ENCODE measurements around the gene JAG2. TPM values are rescaled to one million over a fixed set of nuclear protein-coding genes. Genes with fewer than 3 reads are reported as not detected.

JAG2 gene
- total and polyA plus RNA-seq, 8 donors, result 9.9 to 38.3 (median 11.0) TPM

GRCh38 chr14:105166571-105167302 is 1.8 kb downstream of the JAG2 start:
- no peak for FAIRE-seq
- no peaks in the 10 kb centered on the region for H3K36me3 ChIP-seq
- TF ChIP-seq CTCF (IDR thresholded peaks at IDR 0.05), result no peak
- peak overlapping the region in 2 of 4 donors; percentile 20 to 48 for H3K4me3 ChIP-seq
- H3K9me3 ChIP-seq, result no peaks in the 10 kb centered on the region
- WGBS, 2 donors, result 65 to 68% methylated on average over 22 of the region's 22 CpGs
- H3K27ac ChIP-seq, result no peak overlapping the region
- intact Hi-C loops (cut with DNase I), result loop anchor here in 1 of 3 donors (10.0 kb wide), 1 partner anchor 72 kb away; no protein-coding TSS in a partner anchor
- ATAC-seq, result no peak
- peaks cover 7 to 17% (median 13%) of the 10 kb centered on the region in 3 donors for H3K4me1 ChIP-seq
- DNase-seq, result no peak
- H3K27me3 ChIP-seq, result no peaks in the 10 kb centered on the region

DNA sequence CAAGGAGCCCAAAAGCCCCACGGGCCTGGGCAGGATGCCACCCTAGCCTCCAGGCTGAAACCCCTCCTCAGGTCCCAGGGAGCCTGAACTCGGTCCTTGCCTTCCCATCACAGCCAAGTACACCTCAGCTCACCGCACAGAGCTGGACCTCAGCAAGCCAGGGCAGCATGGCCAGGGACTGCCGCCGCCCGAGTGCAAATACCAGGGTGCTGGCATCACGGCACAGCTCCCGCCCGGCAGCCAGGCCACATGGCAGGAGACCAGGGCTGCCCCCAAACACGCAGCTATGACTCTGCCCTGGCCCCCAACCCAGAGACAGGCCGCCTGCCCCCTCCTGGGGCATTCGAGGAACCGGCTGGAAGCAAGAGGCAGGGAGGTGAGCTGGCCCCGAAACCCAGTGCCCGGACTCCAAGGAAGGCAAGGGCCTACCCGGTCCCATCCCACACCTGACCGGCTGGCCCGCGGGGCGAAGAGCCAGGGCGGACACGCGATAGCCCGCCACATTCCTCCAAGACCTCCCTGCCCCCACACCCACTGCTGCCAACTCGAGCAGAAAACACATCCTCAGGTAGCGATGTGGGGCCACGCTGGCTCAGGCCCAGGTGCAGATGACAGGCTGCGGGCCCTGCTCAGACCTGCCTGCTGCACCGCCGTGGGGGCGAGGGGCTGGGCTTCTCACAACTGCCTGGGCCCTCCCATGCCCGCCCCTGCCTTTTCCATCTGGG is 2.7 kb downstream of the JAG2 start:
- peak in 2 of 6 donors; percentile 43 to 55 for DNase-seq
- TF ChIP-seq CTCF (IDR thresholded peaks at IDR 0.05), result no peak
- intact Hi-C loops (cut with DNase I), result loop anchor here in 1 of 3 donors (10.0 kb wide), 1 partner anchor 71 kb away; no protein-coding TSS in a partner anchor
- ATAC-seq, result no peak
- FAIRE-seq, result no peak
- Histone ChIP-seq H3K4me3 (no peak overlapping the region), H3K27me3 (no peaks in the 10 kb centered on the region), H3K4me1 (peaks cover 3 to 12% (median 11%) of the 10 kb centered on the region in 3 donors), H3K9me3 (no peaks in the 10 kb centered on the region), H3K36me3 (no peaks in the 10 kb centered on the region), H3K27ac (no peak overlapping the region)
- WGBS, 2 donors, result 61 to 69% methylated on average over 32 of the region's 32 CpGs

DNA sequence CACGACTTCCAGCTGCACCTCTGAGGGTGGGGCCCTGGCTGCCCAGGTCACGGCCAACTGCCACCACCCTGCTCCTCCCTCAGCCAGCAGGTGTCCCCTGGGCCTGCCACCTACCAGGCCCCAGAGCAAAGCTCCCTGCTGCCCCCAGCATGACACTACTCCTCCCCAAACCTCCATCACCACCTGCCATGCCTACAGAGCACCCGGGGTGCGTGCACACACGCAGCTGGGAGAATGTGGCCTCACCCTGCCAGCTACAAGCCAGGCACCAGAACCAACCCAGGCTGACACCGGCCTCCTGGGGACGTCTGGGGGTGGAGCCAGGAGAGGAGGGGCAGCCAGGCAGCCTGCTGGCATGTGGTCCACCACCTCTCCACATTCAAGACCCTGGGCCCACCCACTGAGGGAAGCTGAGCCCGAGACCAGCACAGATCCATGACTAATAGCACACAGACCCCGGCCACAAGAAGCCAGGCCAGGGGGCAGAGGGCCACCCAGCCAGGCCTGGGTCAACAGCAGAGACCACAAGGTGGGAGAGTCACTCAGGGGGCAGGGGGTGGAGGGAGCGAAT is 3.4 kb downstream of the JAG2 start:
- FAIRE-seq, result no peak
- ATAC-seq, result no peak
- DNase-seq, result no peak
- Histone ChIP-seq H3K27me3 (no peaks in the 10 kb centered on the region), H3K4me1 (peaks cover 0 to 6% (median 4%) of the 10 kb centered on the region in 3 donors), H3K4me3 (no peak overlapping the region), H3K36me3 (no peaks in the 10 kb centered on the region), H3K9me3 (no peaks in the 10 kb centered on the region), H3K27ac (no peak overlapping the region)
- WGBS, 2 donors, result 51 to 54% methylated on average over 9 to 10 of the region's 10 CpGs
- intact Hi-C loops (cut with DNase I), result loop anchor here in 1 of 3 donors (10.0 kb wide), 1 partner anchor 70 kb away; no protein-coding TSS in a partner anchor
- TF ChIP-seq CTCF (IDR thresholded peaks at IDR 0.05), result no peak

DNA sequence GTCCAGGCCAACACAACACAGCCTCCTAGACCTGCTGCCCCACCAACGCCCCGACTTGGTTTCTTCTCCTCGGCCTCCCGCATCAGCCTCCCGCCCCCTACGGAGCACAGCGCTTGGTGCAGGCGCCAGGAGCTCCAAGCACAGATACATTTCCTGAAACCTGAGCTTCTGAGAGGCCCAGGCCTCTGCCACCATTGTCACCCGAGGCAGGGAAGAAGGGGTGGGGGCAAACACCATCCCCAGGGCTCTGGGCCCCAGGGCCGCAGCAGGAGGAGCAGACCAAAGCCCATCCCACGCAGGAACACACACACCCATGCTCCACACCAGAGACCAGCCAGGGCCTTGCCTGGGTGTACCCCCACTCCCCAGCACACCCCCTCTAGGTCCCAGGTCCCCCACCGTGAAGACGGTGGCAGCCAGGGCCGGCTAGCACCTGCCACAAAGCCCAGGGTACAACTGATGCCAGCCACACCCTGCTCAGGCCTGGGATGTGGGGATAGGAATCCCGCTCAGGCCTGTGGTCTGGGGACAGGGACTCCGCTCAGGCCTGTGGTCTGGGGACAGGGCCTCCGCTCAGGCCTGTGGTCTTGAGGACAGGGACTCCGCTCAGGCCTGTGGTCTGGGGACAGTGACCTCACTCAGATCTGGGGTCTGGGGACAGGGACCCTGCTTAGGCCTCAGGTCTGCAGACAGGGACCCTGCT is 5.4 kb downstream of the JAG2 start:
- H3K36me3 ChIP-seq, result no peaks in the 10 kb centered on the region
- peaks cover 0 to 6% (median 3%) of the 10 kb centered on the region in 3 donors for H3K4me1 ChIP-seq
- no peak overlapping the region for H3K27ac ChIP-seq
- WGBS, 2 donors, result 86 to 91% methylated on average over 18 of the region's 18 CpGs
- no peak for FAIRE-seq
- ATAC-seq, result no peak
- TF ChIP-seq CTCF (IDR thresholded peaks at IDR 0.05), result no peak
- no peak overlapping the region for H3K4me3 ChIP-seq
- intact Hi-C loops (cut with DNase I), result loop anchor here in 1 of 3 donors (10.0 kb wide), 1 partner anchor 68 kb away; no protein-coding TSS in a partner anchor
- no peak for DNase-seq
- H3K9me3 ChIP-seq, result no peaks in the 10 kb centered on the region
- H3K27me3 ChIP-seq, result no peaks in the 10 kb centered on the region
